Lower lobe of right lung (tissue), 2 donors: ENCODE data around the gene PIGH. TPM values are rescaled to one million over a fixed set of nuclear protein-coding genes. Genes with fewer than 3 reads are reported as not detected.

ENCODE experiments used
- ATAC-seq, 2 donors: fragments of 200-7000 bp; cut with Tn5 transposase; one replicate each; pipeline ENCODE4 v1.9.1; 2020 to 2022; ENCODE audit warnings: mild to moderate bottlenecking in 2 of 2, moderate library complexity in 2 of 2
- DNase-seq: peaks from one replicate; pipeline ENCODE4 v3.0.0-alpha.2; 2020
- H3K27ac ChIP-seq: fragments of 200-600 bp; one replicate; pipeline ENCODE4 v1.8.0; 2022
- H3K27me3 ChIP-seq: fragments of 200-600 bp; one replicate; pipeline ENCODE4 v1.8.0; 2022; ENCODE audit warnings: low read depth
- H3K36me3 ChIP-seq: fragments of 200-600 bp; one replicate; pipeline ENCODE4 v1.8.0; 2022; ENCODE audit warnings: mild to moderate bottlenecking
- H3K4me1 ChIP-seq: fragments of 200-600 bp; one replicate; pipeline ENCODE4 v1.8.0; 2022
- H3K4me3 ChIP-seq: fragments of 200-600 bp; one replicate; pipeline ENCODE4 v1.8.0; 2022; ENCODE audit warnings: mild to moderate bottlenecking
- H3K9me3 ChIP-seq: fragments of 200-600 bp; one replicate; pipeline ENCODE4 v1.8.0; 2022
- CTCF ChIP-seq: fragments of 200-600 bp; IDR thresholded peaks from one replicate; pipeline ENCODE4 v1.8.0; 2022; ENCODE audit warnings: antibody characterized with exemption, mild to moderate bottlenecking
- intact Hi-C: fragments of 100-400 bp; cut with DNase I; formaldehyde crosslinking; loops from one replicate; pipeline ENCODE4 v1.11.0; 2022
- total RNA-seq: library from RNA; stranded (reverse); fragmentation: NEBNext Ultra II Directional; extraction: Animal tissue kit (Norgen Biotek cat#: 25700); gene quantifications from one replicate; pipeline ENCODE4 v1.2.1, GENCODE V29; 2021
- donor health status: DM: no; HTN: yes; CAD: no; lungs with severe emphysema.

The PIGH gene
- total RNA-seq, 1 donor from 2014 or later, result 17.2 TPM

- no peaks in the 10 kb centered on the region for H3K9me3 ChIP-seq
- H3K27me3 ChIP-seq, result no peaks in the 10 kb centered on the region
- DNase-seq (peak; percentile 24), ATAC-seq (no peak)
- no peaks in the 10 kb centered on the region for H3K4me1 ChIP-seq
- H3K27ac ChIP-seq, result no peak overlapping the region
- no peaks in the 10 kb centered on the region for H3K36me3 ChIP-seq
- intact Hi-C loops, result no loop called here
- no peak overlapping the region for H3K4me3 ChIP-seq
- no peak for TF ChIP-seq CTCF
These were observed 22.8 kb downstream of the PIGH start for GRCh38 chr14:67577181-67577808.

GRCh38 chr14:67576216-67576955, 23.7 kb downstream of the PIGH start:
- no peak for TF ChIP-seq CTCF
- H3K27me3 ChIP-seq, result no peaks in the 10 kb centered on the region
- H3K4me1 ChIP-seq, result no peaks in the 10 kb centered on the region
- no peak overlapping the region for H3K4me3 ChIP-seq
- H3K27ac ChIP-seq, result no peak overlapping the region
- intact Hi-C loops, result no loop called here
- H3K36me3 ChIP-seq, result no peaks in the 10 kb centered on the region
- ATAC-seq, result no peak
- no peaks in the 10 kb centered on the region for H3K9me3 ChIP-seq
- peak; percentile 24 for DNase-seq

GRCh38 chr14:67575684-67576083, 24.4 kb downstream of the PIGH start:
- H3K9me3 ChIP-seq, result no peaks in the 10 kb centered on the region
- H3K27ac ChIP-seq, result no peak overlapping the region
- no peak overlapping the region for H3K4me3 ChIP-seq
- no peaks in the 10 kb centered on the region for H3K4me1 ChIP-seq
- ATAC-seq (no peak), DNase-seq (peak; percentile 45)
- no peak for TF ChIP-seq CTCF
- no peaks in the 10 kb centered on the region for H3K36me3 ChIP-seq
- H3K27me3 ChIP-seq, result no peaks in the 10 kb centered on the region
- intact Hi-C loops, result no loop called here

GRCh38 chr14:67574806-67575205, 25.3 kb downstream of the PIGH start:
- peak; percentile 27 for DNase-seq
- Histone ChIP-seq H3K36me3 (no peaks in the 10 kb centered on the region), H3K27me3 (no peaks in the 10 kb centered on the region), H3K9me3 (no peaks in the 10 kb centered on the region), H3K4me1 (no peaks in the 10 kb centered on the region), H3K4me3 (no peak overlapping the region), H3K27ac (no peak overlapping the region)
- ATAC-seq, result no peak
- TF ChIP-seq CTCF, result no peak
- intact Hi-C loops, result no loop called here

GRCh38 chr14:67574156-67574555, 25.9 kb downstream of the PIGH start:
- TF ChIP-seq CTCF, result no peak
- Histone ChIP-seq H3K27me3 (no peaks in the 10 kb centered on the region), H3K4me1 (no peaks in the 10 kb centered on the region), H3K36me3 (no peaks in the 10 kb centered on the region), H3K4me3 (no peak overlapping the region), H3K9me3 (no peaks in the 10 kb centered on the region), H3K27ac (no peak overlapping the region)
- ATAC-seq (no peak), DNase-seq (peak; percentile 26)
- intact Hi-C loops, result no loop called here
